Epidermal melanocyte (primary cell): ENCODE measurements around the gene PDZK1IP1.
"Not testable (repeated sequence)": the region's sequence is repeated elsewhere in the genome, so short reads cannot be mapped to it uniquely, and the experiment has no call there.

ENCODE experiments used
- DNase-seq: peaks from one replicate; pipeline ENCODE4 v3.0.0; 2011; ENCODE audit warnings: low spot score; ENCODE audit not compliant: insufficient read length

The PDZK1IP1 gene

GRCh38 chr1:47223921-47224675 lies 34.3 kb upstream of the PDZK1IP1 start:
- DNase-seq = no peak

GRCh38 chr1:47223174-47223920 lies 33.5 kb upstream of the PDZK1IP1 start:
- DNase-seq = no peak

GRCh38 chr1:47222476-47222875 lies 32.6 kb upstream of the PDZK1IP1 start:
- no peak for DNase-seq

- no peak for DNase-seq
Measured at GRCh38 chr1:47219590-47220220, 29.9 kb upstream of the PDZK1IP1 start.

GRCh38 chr1:47219001-47219400 lies 29.2 kb upstream of the PDZK1IP1 start:
- no peak for DNase-seq

- no peak for DNase-seq
Measured at GRCh38 chr1:47216278-47217059, 26.6 kb upstream of the PDZK1IP1 start.

- DNase-seq = no peak
Measured at GRCh38 chr1:47215713-47216112, 25.9 kb upstream of the PDZK1IP1 start.

GRCh38 chr1:47214549-47214948 lies 24.7 kb upstream of the PDZK1IP1 start:
- DNase-seq = no peak

- DNase-seq = no peak
Measured at GRCh38 chr1:47213230-47213963, 23.6 kb upstream of the PDZK1IP1 start.

GRCh38 chr1:47212636-47213229 lies 22.9 kb upstream of the PDZK1IP1 start:
- no peak for DNase-seq

GRCh38 chr1:47211796-47212269 lies 22.0 kb upstream of the PDZK1IP1 start:
- no peak for DNase-seq

GRCh38 chr1:47210666-47211065 lies 20.8 kb upstream of the PDZK1IP1 start:
- no peak for DNase-seq

- DNase-seq = no peak
Measured at GRCh38 chr1:47209725-47210325, 20.0 kb upstream of the PDZK1IP1 start.

- DNase-seq = no peak
Measured at GRCh38 chr1:47209091-47209490, 19.3 kb upstream of the PDZK1IP1 start.

- no peak for DNase-seq
Measured at GRCh38 chr1:47208374-47208850, 18.6 kb upstream of the PDZK1IP1 start.

- no peak for DNase-seq
Measured at GRCh38 chr1:47207803-47208373, 18.1 kb upstream of the PDZK1IP1 start.

- DNase-seq = no peak
Measured at GRCh38 chr1:47205918-47206317, 16.1 kb upstream of the PDZK1IP1 start.

- not testable (repeated sequence) for DNase-seq
Measured at GRCh38 chr1:47203504-47203903, 13.7 kb upstream of the PDZK1IP1 start.

- DNase-seq = no peak
Measured at GRCh38 chr1:47201179-47201578, 11.3 kb upstream of the PDZK1IP1 start.
